ENCODE measurements around the gene TMEM107. TPM values are rescaled to one million over a fixed set of nuclear protein-coding genes. Genes with fewer than 3 reads are reported as not detected.

TMEM107 gene
- total RNA-seq, 1 experiment from 2014 or later: 30.1 TPM

DNA sequence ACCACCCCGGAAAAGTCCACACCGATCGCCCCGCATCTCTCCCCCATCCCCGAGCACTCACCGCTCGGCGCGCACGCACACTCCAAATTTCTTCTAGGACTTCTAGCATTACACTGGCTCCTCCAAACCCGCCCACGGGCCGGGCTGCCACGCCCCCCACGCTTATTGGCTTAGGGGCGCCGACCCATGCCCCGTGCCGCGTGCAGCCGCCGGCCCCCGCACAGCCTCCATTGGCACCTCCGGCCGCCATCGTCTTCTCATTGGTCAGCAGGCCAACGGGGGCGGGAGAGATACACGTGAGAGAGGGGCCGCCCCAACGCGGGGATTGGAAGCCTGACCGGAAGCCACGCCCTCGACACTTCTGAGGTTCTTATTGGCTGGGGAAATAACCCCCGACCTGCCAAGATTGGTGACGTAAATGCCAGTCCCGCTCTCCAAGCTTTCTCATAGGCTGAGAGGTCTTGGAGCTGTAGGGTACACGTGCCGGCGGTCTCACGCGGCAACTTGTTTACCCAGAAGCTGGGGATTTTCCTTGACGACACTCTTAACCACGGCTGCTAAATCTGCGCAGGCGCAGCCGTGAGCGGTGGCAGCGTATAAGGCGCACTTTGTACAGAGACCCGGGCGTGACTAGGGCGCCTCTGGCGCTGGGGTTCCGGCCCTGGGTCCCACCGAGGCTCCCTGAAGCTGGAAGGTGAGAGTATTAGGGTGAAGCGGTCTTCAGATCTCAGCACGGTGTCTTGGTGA lies 19.8 kb downstream of the TMEM107 start:
- intact Hi-C loops (cut with micrococcal nuclease): loop anchor here (1.0 to 2.0 kb wide), 2 partner anchors 17 to 36 kb away; no protein-coding TSS in a partner anchor
- H3K9ac ChIP-seq (ENCODE audit: low read length): peak overlapping the region; percentile 99
- H3K9me2 ChIP-seq (ENCODE audit: insufficient read depth): no peaks in the 10 kb centered on the region
- no peaks in the 10 kb centered on the region for H4K20me1 ChIP-seq (ENCODE audit: insufficient read depth)
- H3K9me3 ChIP-seq (ENCODE audit: control insufficient read depth in 1 of 2, insufficient read depth in 1 of 2, low read depth in 1 of 2, low read length in 2 of 2): no peaks in the 10 kb centered on the region
- ATAC-seq (peak; percentile 66), DNase-seq (ENCODE audit: low read depth, low spot score) (peak; percentile 100)
- H3K27me3 ChIP-seq (ENCODE audit: insufficient read depth, low read length): no peaks in the 10 kb centered on the region
- BruUV-seq (replicated peaks): no TSS peak
- ChIA-PET RAD21 (ENCODE audit: low non-redundant PET in 1 of 2, low total read pairs in 2 of 2, uncharacterized antibody in 2 of 2, unreplicated experiment in 2 of 2) (interaction anchor here in 1 of 2 experiments (1.1 kb wide), 1 partner anchor 17 kb away, joined by 3 read pairs; no protein-coding TSS in a partner anchor), CTCF (interaction anchor here (0.7 to 2.4 kb wide), 7 partner anchors 17 to 96 kb away, joined by 3 to 8 read pairs (median 4); no protein-coding TSS in a partner anchor), POLR2A (interaction anchor here (0.6 to 9.4 kb wide), 11 partner anchors 16 to 92 kb away, joined by 3 to 95 read pairs (median 4); partner anchors contain the start of genes ALOXE3, AURKB and CTC1)
- H3K4me1 ChIP-seq (ENCODE audit: control insufficient read depth in 1 of 2, insufficient read depth in 2 of 2, low read length in 2 of 2): peaks cover 49 to 94% of the 10 kb centered on the region in 2 experiments
- peaks cover 61% of the 10 kb centered on the region for H3K79me2 ChIP-seq (ENCODE audit: insufficient read depth, low read length)
- H3K27ac ChIP-seq (ENCODE audit: low read depth, low read length): peak overlapping the region; percentile 72
- peaks cover 4 to 10% of the 10 kb centered on the region in 2 experiments; a peak in 3 of 4 replicates for H3K36me3 ChIP-seq (ENCODE audit: control insufficient read depth in 1 of 2, insufficient read depth in 2 of 2, low read length in 2 of 2)
- H3K4me3 ChIP-seq (replicated peaks in 1 of 2; ENCODE audit: low read depth in 1 of 2, low read length in 2 of 2): peak overlapping the region; percentile 87 to 95
- H2AFZ ChIP-seq (ENCODE audit: low read depth, low read length, poor library complexity, severe bottlenecking): no peak overlapping the region
- peak overlapping the region; percentile 100 for H3K4me2 ChIP-seq (ENCODE audit: low read length)
- TF ChIP-seq ZFX (IDR thresholded peaks at IDR 0.05) (0 out of 2 replicates have a peak, but pooled peaks have one; percentile 9), EGR1 (IDR thresholded peaks at IDR 0.05; ENCODE audit: low read depth) (peak; percentile 100), ZNF274 (IDR thresholded peaks at IDR 0.05; ENCODE audit: low read depth, low read length) (no peak), FOSL1 (IDR thresholded peaks at IDR 0.05; ENCODE audit: low read depth) (no peak), ELF1 (IDR thresholded peaks at IDR 0.05; ENCODE audit: borderline replicate concordance, low read depth) (no peak; the same call in 1 of the 2 replicates), TCF7L2 (IDR thresholded peaks at IDR 0.05; ENCODE audit: borderline replicate concordance, extremely low read depth, insufficient read depth, insufficient read length) (peak; percentile 47), SP1 (IDR thresholded peaks at IDR 0.05; ENCODE audit: low read depth) (peak; percentile 100), REST (IDR thresholded peaks at IDR 0.05; ENCODE audit: low read depth) (no peak), CEBPB (IDR thresholded peaks at IDR 0.05; ENCODE audit: low read depth) (no peak), YY1 (IDR thresholded peaks at IDR 0.05; ENCODE audit: extremely low read depth, insufficient replicate concordance, low read depth, low read length) (peak; percentile 50), POLR2A (IDR thresholded peaks at IDR 0.05; ENCODE audit: borderline replicate concordance, extremely low read depth, insufficient read depth, insufficient read length) (peak; percentile 41), CBX3 (IDR thresholded peaks at IDR 0.05; ENCODE audit: low read depth) (no peak), JUND (IDR thresholded peaks at IDR 0.05) (no peak), POLR2AphosphoS5 (IDR thresholded peaks at IDR 0.05; ENCODE audit: low read depth, low read length) (peak; percentile 80), RAD21 (IDR thresholded peaks at IDR 0.05; ENCODE audit: low read depth) (no peak), EZH2phosphoT487 (IDR thresholded peaks at IDR 0.05; ENCODE audit: borderline replicate concordance) (no peak), SRF (IDR thresholded peaks at IDR 0.05; ENCODE audit: low read depth) (no peak), EZH2 (IDR thresholded peaks at IDR 0.05) (no peak)
- TF ChIP-seq, protein P1, sequence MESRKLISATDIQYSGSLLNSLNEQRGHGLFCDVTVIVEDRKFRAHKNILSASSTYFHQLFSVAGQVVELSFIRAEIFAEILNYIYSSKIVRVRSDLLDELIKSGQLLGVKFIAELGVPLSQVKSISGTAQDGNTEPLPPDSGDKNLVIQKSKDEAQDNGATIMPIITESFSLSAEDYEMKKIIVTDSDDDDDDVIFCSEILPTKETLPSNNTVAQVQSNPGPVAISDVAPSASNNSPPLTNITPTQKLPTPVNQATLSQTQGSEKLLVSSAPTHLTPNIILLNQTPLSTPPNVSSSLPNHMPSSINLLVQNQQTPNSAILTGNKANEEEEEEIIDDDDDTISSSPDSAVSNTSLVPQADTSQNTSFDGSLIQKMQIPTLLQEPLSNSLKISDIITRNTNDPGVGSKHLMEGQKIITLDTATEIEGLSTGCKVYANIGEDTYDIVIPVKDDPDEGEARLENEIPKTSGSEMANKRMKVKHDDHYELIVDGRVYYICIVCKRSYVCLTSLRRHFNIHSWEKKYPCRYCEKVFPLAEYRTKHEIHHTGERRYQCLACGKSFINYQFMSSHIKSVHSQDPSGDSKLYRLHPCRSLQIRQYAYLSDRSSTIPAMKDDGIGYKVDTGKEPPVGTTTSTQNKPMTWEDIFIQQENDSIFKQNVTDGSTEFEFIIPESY (IDR thresholded peaks at IDR 0.05; ENCODE audit: extremely low read depth, insufficient replicate concordance, low read length): no peak
- TF ChIP-seq, protein P2, sequence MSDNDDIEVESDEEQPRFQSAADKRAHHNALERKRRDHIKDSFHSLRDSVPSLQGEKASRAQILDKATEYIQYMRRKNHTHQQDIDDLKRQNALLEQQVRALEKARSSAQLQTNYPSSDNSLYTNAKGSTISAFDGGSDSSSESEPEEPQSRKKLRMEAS (IDR thresholded peaks at IDR 0.05): peak; percentile 99
- TF ChIP-seq, protein P3, sequence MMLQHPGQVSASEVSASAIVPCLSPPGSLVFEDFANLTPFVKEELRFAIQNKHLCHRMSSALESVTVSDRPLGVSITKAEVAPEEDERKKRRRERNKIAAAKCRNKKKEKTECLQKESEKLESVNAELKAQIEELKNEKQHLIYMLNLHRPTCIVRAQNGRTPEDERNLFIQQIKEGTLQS (IDR thresholded peaks at IDR 0.05): no peak
